OCI-LY3 (cell line): ENCODE measurements around the gene GAK.

ENCODE experiments used
- CTCF ChIP-seq: fragments of 200-600, 300-600 bp; sonication (generic); IDR thresholded peaks from 2 replicates; pipeline ENCODE4 v1.5.1; 2014; ENCODE audit warnings: antibody characterized with exemption, low read length, low read depth
- EZH2phosphoT487 ChIP-seq: fragments of 200-600 bp; shearing (Covaris generic); IDR thresholded peaks from 2 replicates; pipeline ENCODE4 v1.6.1; 2018; ENCODE audit warnings: antibody characterized with exemption, mixed run types, low read depth

DNA sequence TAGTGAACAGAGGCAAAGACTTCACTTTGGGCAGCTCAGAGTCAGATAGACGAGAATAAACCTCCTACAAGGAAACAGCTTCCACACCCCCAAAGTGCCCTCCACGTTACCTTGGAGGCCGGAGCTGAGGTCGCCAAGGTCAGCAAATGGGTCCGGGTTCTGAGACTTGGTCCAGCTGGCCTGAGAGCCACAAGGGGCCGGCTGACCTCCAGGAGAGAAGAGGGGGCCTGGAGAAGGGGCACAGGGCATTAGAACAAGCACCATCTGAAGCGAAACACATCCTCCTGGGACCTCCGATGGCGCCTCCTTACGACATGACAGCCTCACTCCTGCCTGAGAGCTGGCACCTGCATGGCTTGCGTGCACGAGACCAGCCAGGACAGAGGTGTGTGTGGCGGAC lies 72.6 kb downstream of the GAK start:
- TF ChIP-seq CTCF (no peak), EZH2phosphoT487 (no peak)
